GM12865 (cell line): Measurements from ENCODE around the gene TOP2B.

Source experiments
- DNase-seq: peaks from one replicate; pipeline ENCODE4 v3.0.0; 2010; ENCODE audit warnings: low read depth
- H3K4me3 ChIP-seq: 2 replicates; pipeline ENCODE4 v1.5.1; 2011; ENCODE audit warnings: mild to moderate bottlenecking, low read depth, low read length, control low read depth
- TF ChIP-seq, protein P1 (sequence below): IDR thresholded peaks from 2 replicates; pipeline ENCODE4 v1.5.1; 2011; ENCODE audit warnings: low read length, control low read depth, low read depth, inconsistent platforms; ENCODE audit not compliant: insufficient read depth; ENCODE audit errors: missing control alignments

Gene TOP2B

DNA sequence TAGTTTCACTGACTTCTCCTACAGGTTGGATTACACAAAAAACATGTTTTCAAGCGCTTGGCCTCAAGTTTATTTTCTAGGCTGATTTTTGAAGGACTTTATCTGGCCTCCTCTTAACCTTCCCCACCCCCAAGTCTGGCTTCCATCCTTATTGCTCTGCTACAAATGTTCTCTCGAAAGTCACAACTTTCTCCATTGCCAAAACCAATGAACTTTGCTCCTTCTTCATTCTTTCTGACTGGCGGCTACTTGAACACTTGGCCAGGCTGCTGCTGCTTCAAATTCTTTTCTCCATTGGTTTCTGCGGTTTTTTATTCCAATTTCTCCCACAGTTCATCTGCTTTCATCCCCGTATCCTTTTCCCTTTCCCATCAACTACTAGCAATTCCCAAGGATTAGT is 106.6 kb downstream of the TOP2B start:
- TF ChIP-seq, protein P1, sequence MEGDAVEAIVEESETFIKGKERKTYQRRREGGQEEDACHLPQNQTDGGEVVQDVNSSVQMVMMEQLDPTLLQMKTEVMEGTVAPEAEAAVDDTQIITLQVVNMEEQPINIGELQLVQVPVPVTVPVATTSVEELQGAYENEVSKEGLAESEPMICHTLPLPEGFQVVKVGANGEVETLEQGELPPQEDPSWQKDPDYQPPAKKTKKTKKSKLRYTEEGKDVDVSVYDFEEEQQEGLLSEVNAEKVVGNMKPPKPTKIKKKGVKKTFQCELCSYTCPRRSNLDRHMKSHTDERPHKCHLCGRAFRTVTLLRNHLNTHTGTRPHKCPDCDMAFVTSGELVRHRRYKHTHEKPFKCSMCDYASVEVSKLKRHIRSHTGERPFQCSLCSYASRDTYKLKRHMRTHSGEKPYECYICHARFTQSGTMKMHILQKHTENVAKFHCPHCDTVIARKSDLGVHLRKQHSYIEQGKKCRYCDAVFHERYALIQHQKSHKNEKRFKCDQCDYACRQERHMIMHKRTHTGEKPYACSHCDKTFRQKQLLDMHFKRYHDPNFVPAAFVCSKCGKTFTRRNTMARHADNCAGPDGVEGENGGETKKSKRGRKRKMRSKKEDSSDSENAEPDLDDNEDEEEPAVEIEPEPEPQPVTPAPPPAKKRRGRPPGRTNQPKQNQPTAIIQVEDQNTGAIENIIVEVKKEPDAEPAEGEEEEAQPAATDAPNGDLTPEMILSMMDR, result no peak
- no peak overlapping the region for H3K4me3 ChIP-seq
- no peak for DNase-seq

DNA sequence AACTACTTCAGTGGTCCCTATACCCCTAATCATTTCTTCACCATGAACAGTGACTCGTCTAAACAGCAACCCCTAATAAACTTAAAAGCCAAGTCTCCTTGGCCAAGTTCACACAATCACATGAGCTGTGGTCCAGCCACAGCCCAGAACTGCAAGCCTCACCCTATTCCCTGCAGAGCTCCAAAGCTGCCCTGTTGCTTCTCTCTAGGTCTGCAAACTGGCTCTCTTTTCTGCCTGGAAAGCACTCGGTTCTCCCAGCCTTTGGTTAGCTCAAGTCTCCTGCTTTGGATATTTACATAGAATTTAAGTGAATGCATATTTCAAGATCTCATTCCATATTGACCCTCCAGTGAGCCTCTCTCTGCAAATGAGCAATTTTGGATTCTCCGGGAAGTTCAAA is 107.0 kb downstream of the TOP2B start:
- DNase-seq, result no peak
- TF ChIP-seq, protein P1, result no peak
- H3K4me3 ChIP-seq, result no peak overlapping the region

DNA sequence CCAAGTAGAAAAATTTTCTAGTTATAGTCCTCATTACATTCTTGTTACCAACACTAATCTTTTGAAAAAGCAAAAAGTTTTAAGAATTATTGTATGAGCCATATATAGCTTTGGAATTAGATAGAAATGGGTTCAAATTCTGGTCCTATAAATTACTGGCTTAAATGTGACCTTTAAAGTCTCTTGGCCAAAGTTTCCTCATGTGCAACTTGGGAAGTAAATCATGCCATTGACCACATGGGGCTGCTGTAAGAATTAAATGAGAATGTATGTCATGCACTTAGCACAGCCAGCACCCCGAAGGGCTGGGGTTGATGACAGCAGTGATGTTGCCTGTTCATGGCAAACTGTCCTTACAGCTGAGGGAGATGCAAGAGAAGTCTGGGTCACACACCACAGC is 108.3 kb downstream of the TOP2B start:
- no peak overlapping the region for H3K4me3 ChIP-seq
- TF ChIP-seq, protein P1, result no peak
- no peak for DNase-seq

DNA sequence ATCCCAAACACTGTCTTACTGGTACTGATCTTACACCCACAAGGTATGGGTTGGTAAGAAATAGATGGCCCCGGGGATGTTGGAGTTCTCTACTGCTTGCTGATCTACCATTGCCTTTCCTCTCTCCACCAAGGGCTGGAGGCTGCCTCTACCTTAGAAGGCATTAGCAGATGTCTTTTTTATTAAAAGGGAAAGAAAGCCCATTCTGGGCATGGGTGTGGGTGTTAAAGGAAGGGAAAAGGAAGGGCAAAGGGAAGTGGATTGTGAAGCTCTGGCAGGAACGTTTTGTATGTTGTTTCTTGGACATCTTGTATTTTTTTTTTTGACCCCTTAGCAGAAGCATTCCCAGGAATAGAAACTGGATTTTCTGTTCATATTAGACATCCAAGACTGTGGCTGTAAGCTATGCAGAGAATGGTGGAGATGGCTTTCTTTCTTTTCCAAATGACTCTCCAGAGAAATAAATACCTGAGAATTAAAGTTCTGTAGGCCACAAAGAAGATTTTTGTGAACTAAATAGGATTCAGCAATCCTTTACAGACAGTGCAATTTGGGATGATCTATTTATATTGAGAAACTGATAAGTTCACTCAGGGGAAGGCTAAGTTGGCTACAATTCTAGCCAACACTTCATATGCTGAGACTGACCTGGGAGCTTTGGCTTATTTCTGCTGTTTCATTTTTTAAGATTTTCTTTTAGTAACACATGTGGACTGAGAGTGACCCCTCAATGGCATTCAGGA is 108.8 kb downstream of the TOP2B start:
- no peak for DNase-seq
- TF ChIP-seq, protein P1, result no peak
- H3K4me3 ChIP-seq, result no peak overlapping the region

DNA sequence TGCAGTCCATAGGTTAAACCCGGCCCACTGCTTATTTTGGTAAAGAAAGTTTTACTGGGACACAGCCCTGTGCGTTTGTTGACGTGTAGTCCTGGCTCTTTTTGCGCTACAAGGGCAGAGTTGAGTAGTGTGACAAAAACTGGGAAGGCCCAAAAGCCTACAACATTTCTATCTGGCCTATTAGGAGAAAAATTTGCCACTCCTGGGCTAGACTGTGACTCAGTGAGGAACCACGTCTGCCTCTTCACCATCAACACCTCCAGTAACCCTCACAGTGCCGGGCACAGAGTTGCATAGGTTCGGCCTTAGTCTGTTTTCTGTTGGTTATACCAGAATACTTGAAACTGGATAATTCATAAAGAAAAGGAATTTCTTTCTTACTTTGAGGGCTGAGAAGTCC is 110.3 kb downstream of the TOP2B start:
- no peak overlapping the region for H3K4me3 ChIP-seq
- TF ChIP-seq, protein P1, result no peak
- DNase-seq, result no peak

DNA sequence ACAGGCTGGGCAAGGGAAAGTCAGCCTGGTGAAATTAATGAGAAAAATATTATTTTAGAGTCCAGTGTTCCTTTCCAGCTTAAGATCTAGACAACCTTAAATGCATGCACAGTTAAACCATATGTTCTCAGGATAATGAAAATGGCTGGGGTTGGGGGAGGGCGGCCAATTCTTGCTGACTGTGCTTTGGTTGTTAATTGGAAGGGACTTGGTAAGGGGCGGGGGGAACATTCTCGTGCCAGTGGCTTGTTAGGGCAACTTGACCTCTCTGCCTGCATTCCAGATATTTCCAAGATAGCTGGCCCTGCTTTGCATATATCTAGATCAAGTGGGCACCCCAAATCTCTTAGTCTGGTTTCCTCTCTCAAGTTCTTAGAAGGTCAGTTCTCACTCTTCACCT is 112.5 kb downstream of the TOP2B start:
- H3K4me3 ChIP-seq, result no peak overlapping the region
- DNase-seq, result no peak
- TF ChIP-seq, protein P1, result no peak

DNA sequence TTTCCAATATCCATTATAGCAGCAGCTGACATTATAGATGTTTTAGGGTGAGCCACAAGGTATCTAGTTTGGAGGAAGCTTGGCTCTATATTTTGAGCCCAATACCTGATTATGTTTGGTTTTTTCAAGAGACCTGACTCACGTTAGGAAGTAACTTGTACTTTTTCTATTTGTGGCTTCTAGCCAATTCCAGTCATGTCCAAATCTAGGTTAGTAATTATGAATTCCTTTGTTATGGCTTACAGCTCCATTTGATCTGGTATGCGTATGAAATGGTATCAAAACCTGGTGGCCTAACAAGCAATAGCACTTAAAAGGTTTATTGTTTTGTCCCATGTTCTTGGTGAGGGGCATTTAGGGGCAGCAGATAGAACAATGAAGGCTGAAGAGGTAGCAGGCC is 115.9 kb downstream of the TOP2B start:
- TF ChIP-seq, protein P1, result no peak
- H3K4me3 ChIP-seq, result no peak overlapping the region
- DNase-seq, result no peak
